Ramos (cell line): Measurements from ENCODE around the gene CCND1.

Experiments
- in situ Hi-C: fragments of 300-500 bp; cut with MboI; formaldehyde crosslinking; loops from one replicate; pipeline ENCODE4 v1.14.3; 2022; ENCODE audit warnings: low sequenced_read_pairs; ENCODE audit not compliant: unreplicated experiment

The CCND1 gene

GRCh38 chr11:69639831-69640230, 1.1 kb upstream of the CCND1 start:
- in situ Hi-C loops, result loop anchor here (5.0 kb wide), 1 partner anchor 533 kb away; no protein-coding TSS in a partner anchor

GRCh38 chr11:69640260-69640994, 529 bp upstream of the CCND1 start:
- in situ Hi-C loops, result loop anchor here (5.0 kb wide), 1 partner anchor 533 kb away; no protein-coding TSS in a partner anchor

DNA sequence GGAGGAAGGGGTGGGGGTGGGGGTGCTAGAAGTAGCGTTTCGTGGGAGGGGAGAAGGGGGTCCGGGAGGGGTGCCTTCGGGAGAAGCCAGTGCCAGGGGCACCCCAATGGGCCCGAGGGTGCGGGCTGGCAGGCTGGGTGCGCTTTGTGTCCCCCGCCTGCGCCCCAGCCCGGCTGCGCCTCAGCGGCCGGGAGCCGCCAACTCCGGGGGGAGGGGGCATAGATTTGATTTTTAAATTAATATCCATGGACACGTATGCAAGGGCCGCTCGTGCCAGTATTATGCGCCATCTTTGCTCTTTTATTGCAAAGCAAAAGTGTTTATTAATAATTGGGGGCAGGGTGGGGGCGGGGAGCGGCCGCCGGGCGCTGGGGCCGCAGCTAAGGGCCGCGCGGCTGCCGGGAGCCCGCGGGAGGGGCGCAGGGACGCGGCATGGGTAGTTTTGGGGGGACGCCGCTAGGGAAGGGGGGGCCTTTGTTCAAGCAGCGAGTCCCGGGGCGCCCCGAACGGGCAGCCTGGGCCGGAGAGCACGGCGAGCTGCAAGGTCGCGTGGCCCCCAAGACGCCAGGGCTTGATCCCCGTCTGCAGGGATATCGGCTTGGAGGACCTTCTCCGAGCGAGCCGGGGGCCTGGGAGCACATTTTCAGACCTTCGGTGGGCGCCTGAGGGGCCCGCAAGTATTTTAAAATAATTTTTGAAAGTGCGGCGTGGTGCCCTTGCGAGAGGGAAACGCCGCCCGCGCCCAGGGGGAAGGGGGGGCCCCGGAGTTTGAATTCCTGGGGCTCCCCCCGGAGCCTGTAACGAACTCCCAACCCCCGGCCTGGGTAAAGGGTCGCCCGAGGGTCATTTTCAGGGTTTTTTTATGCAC, 959 bp downstream of the CCND1 start:
- in situ Hi-C loops, result loop anchor here (5.0 kb wide), 1 partner anchor 535 kb away; no protein-coding TSS in a partner anchor

DNA sequence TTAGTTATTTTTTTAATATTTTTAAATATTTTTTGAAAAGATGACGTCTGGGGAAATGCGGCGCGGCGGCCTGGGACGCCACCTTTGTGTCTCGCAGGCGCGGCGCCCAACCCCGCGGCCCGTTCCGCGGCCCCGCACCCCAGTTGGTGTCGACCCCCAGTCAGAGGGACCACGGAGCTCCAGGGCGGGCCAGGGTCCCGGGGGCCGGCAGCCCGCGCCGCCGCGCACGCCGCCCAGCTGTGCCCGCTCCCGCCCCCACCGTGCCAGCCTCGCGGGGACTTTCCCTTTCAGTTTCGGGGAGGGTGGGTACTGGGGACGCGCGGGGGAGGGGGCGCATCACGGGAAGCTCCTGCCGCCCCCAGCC, 1.6 kb downstream of the CCND1 start:
- in situ Hi-C loops, result loop anchor here (5.0 kb wide), 1 partner anchor 535 kb away; no protein-coding TSS in a partner anchor

- in situ Hi-C loops, result loop anchor here (5.0 kb wide), 1 partner anchor 536 kb away; no protein-coding TSS in a partner anchor
Measured at GRCh38 chr11:69642913-69643632, 2.1 kb downstream of the CCND1 start.

DNA sequence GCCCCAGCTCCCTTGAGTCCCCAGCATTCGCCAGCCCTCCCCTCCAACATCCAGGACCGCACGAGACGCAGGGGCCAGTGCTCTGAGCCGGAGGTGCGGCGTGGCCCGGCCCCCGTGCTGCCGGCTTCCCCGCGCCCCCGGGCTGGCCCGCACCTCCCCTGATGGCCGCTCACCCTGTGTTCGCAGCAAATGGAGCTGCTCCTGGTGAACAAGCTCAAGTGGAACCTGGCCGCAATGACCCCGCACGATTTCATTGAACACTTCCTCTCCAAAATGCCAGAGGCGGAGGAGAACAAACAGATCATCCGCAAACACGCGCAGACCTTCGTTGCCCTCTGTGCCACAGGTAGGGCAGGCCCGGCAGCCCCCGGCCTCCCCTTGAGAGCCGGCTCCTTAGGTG, 2.7 kb downstream of the CCND1 start:
- in situ Hi-C loops, result loop anchor here (5.0 kb wide), 1 partner anchor 536 kb away; no protein-coding TSS in a partner anchor

DNA sequence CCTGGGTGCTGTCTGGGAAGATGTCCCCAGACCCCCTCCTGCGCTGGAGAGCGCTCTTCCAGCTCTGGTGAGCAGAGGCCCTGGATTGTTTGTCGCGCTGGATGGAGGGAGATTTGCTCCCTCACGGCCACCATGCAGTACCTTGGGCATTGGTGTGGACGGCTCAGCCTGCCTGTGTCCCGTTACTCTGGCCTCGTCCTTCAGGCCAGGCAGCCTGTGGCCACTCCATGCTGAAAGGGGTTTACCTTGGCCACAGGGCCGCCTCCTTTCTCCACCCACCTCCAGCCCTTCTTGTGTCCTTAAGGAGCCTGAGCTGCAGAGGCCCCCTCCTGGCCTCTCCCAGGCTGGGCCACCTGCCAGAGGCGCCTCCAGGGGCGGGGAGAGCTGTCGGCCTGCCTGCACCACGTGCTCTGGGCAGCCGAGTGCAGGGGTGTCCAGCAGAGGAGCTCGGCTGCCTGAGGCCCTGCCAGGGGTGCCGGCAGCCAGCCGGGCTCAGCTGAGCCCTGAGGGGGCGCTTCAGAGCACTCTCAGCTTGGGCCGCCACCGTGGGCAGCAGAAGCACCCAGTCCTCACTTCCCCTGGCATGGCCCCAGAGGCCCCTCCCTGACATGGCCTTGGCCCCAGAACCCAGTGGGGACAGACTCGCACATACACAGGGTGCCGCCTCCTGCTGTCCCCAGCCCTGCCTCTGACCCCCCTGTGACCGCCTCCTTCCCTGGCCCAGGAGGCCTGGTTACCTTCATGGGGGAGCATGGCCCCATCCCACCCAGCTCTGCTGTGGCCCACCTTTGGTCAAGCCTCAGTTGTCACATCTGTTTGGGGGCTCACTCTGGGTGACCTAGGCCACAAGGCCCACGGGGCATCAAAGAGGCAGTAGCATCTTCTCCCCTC, 3.4 kb downstream of the CCND1 start:
- in situ Hi-C loops, result loop anchor here (5.0 kb wide), 1 partner anchor 537 kb away; no protein-coding TSS in a partner anchor

DNA sequence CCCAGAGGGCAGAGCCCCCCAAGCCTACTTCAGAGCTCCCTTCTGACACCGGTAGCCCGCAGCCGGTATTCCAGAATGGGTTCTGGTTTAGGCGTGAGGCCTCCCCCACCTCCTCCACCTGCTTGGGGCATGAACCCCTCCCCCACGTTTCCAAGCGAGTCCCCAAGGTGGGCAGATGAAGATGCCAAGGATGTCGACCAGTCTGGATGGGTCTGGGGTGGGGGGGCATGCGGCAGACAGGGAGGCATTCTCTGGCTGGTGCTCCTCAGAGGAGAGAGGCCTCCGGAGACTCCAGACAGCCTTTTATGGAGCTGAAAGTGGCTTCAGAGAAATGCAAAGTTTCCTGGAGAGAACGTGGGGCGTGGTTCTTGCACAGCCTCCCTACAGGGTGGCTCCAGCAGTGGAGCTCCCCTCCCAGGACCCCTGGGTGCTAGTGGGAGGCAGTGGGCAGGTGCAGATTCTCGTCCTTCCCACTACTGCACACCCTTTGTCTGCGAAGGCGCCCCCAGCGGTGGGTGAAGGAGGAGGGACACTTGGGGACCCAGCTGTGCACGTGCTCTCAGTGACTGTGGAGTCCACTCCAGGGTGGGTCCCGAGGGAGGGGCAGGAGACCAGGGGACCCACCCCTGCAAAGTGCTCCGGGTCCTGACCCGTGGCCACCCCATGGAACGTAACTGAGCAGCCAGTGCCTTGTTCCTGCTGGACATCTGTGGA, 4.2 kb downstream of the CCND1 start:
- in situ Hi-C loops, result loop anchor here (5.0 kb wide), 1 partner anchor 538 kb away; no protein-coding TSS in a partner anchor

DNA sequence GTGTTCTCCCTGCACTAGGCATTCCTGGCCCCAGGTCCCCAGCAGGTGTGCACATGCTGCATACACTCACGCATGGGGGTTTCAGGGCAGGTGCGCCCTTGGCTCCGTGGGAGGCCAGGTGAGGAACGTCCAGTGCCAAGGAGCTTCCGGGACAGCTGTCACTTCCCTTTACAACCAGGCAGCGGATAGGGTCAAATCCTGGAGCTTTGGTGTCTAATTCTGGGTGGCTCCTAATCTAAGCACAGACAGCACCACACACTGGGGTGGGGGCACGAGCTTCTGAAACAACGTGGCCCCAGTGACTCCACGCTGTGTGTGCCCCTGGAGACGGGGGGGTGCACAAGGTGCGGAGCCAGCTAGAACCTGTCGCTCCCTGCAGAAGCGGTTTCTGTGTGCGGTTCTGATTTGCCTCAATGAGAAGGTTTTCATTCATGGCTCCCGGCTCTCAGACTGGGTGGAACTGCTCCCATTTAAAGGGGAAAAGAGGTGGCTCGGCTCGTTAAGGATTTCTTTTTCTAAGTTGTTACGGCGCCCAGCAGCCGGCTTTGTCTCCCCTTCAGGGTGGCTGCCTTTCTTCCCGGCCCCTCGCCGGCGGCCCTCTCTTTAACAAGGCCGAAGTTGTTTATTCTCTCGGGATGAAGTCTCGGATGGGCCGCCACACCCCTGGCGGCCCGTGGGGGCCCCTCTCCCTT, 5.0 kb downstream of the CCND1 start:
- in situ Hi-C loops, result no loop called here

DNA sequence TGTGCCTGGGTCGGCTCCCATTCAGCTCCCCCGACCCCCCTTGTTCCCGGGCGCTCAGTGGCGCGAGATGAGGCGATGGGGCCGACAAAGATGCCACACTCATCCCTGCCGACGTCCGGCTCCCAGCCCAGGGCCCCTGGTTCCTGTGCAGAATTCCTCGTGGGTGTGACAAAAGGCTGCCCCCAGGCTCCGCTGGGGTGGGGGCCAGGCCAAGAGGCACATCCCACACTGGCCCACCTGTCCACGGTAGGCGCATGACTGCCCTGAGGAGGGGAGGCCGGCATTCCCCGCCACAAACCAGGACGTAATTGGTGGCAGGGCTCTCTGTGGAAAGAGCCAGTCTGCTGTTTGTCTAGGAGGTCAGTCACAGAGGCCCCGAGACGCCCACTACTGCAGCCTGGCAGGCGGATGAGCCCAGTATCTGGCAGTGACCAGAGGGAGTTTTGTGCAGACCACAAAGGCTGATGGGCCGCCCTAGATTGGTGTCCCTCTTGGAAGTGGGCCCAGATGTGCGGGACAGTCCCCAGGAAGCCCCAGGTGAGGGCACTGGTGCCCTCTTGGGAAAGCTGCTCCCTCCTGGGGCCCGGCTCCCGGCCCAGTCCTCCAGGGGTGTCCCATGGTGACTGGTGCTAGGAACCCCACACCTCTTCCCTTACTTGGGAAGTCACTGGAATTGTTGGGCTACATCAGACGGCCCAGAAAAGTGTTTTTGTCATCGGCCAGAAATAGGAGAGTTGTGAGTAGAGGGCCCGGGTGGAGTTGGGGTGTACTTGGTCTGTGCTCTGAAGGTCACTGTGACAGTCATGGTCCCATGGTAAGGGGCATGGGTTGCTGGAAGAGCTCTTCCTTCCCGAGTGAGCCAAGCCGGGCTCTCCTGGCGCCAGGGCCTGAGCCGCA, 5.8 kb downstream of the CCND1 start:
- in situ Hi-C loops, result no loop called here

DNA sequence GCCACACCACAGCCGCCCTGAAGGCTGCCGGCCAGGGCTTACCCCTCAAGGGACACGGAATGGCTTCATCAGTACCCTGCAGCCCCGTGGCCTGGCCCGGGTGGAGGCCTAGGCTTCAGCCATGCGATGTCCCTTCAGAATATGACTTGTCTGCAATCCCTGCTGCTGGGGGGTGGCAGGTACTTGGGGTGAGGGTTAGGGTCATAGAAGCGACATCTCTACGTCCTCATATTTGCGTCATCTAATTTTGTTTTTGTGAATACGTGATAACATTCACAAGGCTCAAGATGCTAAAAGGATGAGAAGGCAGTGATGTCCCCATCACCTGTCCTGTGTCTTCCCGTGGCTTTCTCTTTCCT, 6.4 kb downstream of the CCND1 start:
- in situ Hi-C loops, result no loop called here

DNA sequence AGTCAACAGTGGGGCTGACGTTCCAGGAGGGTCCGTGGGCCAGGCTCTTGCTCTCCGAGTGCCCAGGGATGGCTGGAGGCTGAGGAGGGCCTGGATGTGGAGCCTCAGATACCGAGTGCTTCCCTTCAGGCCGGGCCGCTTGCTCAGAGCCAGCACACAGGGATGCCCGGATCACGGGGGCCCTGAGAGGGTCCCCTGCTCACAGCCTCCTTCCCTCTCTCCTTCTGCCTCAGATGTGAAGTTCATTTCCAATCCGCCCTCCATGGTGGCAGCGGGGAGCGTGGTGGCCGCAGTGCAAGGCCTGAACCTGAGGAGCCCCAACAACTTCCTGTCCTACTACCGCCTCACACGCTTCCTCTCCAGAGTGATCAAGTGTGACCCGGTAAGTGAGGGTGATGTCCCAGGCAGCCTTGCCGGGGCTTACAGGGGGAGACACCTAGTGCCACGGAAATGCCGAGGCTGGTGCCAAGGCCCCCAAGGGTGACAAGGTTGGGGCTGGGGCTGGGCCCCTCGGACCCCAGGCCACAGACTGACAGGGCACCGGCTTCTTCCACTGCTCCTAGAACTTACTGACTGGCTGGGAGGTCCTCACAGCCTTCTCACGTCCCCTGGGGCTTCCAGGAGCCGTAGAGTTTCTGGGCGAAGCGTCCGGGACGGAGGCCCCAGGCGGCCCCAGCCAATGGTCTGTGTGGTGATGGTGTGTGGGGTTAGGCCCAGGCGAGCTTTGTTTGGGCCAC, 7.0 kb downstream of the CCND1 start:
- in situ Hi-C loops, result no loop called here

DNA sequence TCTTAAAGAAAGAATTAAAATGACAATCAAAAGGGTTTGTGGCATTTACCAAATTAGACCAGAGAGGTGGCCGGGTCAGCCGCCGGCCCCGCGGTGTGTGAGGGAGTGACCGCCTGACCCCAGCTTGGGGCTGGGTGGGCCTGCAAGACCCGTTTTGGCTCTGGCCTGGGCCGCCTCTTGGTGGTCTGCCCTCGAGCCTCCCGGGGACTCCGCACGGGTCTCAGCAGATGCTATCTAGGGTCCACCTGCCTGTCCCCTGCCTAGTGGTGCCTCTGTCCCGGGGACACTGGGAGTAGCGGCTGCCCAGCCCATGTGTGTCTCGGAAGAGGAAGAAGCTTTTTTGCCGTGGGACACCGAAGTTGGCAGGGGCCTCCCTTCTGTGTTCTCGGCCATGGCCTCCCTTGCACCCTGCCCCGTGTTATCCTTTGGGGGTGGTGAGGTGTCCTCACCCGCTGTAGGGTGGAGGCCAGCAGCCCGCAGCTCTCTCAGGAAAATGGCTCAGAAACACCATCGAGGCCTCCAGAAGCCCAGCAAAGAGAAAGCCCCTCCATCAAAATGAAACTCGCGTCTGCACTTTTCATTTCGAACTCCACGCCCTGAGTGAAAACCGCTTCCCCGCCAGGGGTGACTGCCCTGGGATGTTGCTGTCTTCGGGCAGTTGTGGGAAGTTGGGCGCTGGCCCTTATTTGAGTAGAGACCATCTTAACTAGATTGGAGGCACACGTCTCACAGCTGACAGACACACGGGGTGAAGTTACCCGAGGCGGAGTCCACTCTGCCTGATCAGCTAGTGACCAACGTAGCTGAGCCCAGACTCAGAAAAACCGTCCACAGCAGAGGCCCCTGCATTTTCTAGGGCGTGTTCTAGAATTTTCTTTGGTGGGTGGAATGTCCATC, 8.0 kb downstream of the CCND1 start:
- in situ Hi-C loops, result no loop called here

- in situ Hi-C loops, result no loop called here
Measured at GRCh38 chr11:69649576-69649900, 8.6 kb downstream of the CCND1 start.

DNA sequence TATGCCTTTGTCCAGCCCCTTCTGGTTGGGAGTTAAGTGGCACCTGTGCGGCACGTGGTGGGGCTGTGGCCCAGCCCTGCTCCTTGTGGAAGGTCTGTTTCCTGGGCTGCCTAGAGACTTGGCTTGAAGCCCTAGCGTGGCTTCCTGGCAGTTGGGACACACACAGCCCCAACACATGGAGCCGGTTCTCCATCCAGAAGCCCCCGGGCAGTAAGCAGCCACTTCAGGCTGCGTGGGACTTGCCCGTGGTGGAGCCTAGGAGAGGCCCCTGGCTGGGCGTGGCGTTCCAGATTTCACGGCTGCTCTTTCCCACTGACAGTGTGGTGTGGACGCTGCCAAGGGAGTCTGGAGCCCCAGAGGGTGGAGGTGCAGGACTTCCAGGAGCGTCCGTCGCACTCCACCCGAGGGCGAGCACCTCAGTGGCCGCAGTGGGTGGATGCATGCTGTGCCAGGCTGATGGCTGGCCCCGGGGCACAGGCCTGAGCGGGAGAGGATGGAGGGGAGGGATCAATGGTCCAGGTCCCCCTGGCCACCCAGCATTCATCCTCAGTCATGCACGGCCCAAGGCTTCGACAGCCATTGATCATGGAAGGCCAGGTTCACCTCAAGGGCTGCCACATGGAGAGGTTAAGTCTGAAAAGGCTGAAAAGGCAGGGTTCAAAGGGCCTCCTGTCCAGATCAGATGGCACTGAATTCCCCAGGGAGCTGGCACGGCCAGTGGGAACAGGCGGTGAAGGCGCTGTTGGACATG, 9.3 kb downstream of the CCND1 start:
- in situ Hi-C loops, result loop anchor here (5.0 to 25.0 kb wide), 2 partner anchors 358 to 663 kb away; partner anchors contain the start of genes MRGPRD and MYEOV
